HCT116 (cell line): Measurements from ENCODE around the gene LHPP.

ENCODE experiments used
- CEBPB ChIP-seq: IDR thresholded peaks from 2 replicates; pipeline ENCODE4 v1.6.1; 2012; ENCODE audit warnings: low read depth
- EZH2 ChIP-seq: fragments of 200-600 bp; sonication (generic); IDR thresholded peaks from 2 replicates; pipeline ENCODE4 v1.6.1; 2017; ENCODE audit warnings: antibody characterized with exemption, mixed run types
- FOSL1 ChIP-seq: IDR thresholded peaks from 2 replicates; pipeline ENCODE4 v1.6.1; 2012; ENCODE audit warnings: low read depth
- POLR2A ChIP-seq: IDR thresholded peaks from 2 replicates; pipeline ENCODE4 v1.7.0; 2011; ENCODE audit warnings: borderline replicate concordance; ENCODE audit not compliant: insufficient read depth, insufficient read length; ENCODE audit errors: extremely low read depth
- SP1 ChIP-seq: IDR thresholded peaks from 2 replicates; pipeline ENCODE4 v1.6.1; 2012; ENCODE audit warnings: low read depth
- ZNF274 ChIP-seq: fragments of 200-500 bp; sonication (Bioruptor generic); IDR thresholded peaks from 2 replicates; pipeline ENCODE4 v1.6.1; 2014; ENCODE audit warnings: mild to moderate bottlenecking, low read depth, low read length, inconsistent platforms
- TF ChIP-seq, protein P1 (sequence below), 3 experiments: fragments of 200-600 bp in 1 of 3; sonication (generic) in 1 of 3; IDR thresholded peaks in 2 of 3; conservative IDR thresholded peaks in 1 of 3; 2 replicates each; pipeline ENCODE4 v1.5.1; 2012 to 2017; ENCODE audit warnings: low read depth in 2 of 3, low read length in 2 of 3, antibody characterized with exemption in 1 of 3, borderline replicate concordance in 1 of 3, control low read depth in 1 of 3, mild to moderate bottlenecking in 1 of 3, mixed read lengths in 1 of 3, mixed run types in 1 of 3, moderate library complexity in 1 of 3; ENCODE audit not compliant: insufficient read depth in 1 of 3
- TF ChIP-seq, protein P2 (sequence below): IDR thresholded peaks from 2 replicates; pipeline ENCODE4 v1.6.1; 2012
- TF ChIP-seq, protein P3 (sequence below): IDR thresholded peaks from 2 replicates; pipeline ENCODE4 v1.6.1; 2012; ENCODE audit warnings: low read depth
- TF ChIP-seq, protein P4 (sequence below): IDR thresholded peaks from 2 replicates; pipeline ENCODE4 v1.6.1; 2012

DNA sequence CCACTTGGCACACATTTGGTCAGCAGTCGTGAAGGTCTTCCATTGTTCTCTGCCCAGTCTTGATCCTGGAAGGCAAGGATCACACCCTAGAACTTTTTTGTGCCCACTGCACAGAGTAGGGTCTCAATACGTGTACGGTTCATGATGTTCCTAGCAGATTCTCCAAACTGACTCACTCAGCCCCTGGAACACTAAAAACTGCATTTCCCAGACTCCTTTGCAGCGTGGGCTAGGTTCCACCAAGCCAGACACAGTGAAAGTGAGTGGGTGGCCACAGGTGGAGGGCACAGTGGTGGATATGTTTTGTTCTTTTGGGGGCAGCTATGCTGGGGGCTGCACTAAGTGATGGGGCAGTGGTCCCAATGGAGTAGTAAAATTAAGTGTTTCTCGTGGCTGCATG lies 1.5 kb upstream of the LHPP start:
- TF ChIP-seq, protein P1, sequence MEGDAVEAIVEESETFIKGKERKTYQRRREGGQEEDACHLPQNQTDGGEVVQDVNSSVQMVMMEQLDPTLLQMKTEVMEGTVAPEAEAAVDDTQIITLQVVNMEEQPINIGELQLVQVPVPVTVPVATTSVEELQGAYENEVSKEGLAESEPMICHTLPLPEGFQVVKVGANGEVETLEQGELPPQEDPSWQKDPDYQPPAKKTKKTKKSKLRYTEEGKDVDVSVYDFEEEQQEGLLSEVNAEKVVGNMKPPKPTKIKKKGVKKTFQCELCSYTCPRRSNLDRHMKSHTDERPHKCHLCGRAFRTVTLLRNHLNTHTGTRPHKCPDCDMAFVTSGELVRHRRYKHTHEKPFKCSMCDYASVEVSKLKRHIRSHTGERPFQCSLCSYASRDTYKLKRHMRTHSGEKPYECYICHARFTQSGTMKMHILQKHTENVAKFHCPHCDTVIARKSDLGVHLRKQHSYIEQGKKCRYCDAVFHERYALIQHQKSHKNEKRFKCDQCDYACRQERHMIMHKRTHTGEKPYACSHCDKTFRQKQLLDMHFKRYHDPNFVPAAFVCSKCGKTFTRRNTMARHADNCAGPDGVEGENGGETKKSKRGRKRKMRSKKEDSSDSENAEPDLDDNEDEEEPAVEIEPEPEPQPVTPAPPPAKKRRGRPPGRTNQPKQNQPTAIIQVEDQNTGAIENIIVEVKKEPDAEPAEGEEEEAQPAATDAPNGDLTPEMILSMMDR (IDR thresholded peaks at IDR 0.05 in 2 of 3, conservative IDR thresholded peaks at IDR 0.05 in 1 of 3; ENCODE audit: borderline replicate concordance in 1 of 3, insufficient read depth in 1 of 3, low read depth in 2 of 3, low read length in 2 of 3), result no peak
- TF ChIP-seq POLR2A (no peak), EZH2 (no peak), CEBPB (no peak), ZNF274 (no peak), SP1 (no peak), FOSL1 (no peak)
- TF ChIP-seq, protein P2, sequence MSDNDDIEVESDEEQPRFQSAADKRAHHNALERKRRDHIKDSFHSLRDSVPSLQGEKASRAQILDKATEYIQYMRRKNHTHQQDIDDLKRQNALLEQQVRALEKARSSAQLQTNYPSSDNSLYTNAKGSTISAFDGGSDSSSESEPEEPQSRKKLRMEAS, result no peak
- TF ChIP-seq, protein P3, sequence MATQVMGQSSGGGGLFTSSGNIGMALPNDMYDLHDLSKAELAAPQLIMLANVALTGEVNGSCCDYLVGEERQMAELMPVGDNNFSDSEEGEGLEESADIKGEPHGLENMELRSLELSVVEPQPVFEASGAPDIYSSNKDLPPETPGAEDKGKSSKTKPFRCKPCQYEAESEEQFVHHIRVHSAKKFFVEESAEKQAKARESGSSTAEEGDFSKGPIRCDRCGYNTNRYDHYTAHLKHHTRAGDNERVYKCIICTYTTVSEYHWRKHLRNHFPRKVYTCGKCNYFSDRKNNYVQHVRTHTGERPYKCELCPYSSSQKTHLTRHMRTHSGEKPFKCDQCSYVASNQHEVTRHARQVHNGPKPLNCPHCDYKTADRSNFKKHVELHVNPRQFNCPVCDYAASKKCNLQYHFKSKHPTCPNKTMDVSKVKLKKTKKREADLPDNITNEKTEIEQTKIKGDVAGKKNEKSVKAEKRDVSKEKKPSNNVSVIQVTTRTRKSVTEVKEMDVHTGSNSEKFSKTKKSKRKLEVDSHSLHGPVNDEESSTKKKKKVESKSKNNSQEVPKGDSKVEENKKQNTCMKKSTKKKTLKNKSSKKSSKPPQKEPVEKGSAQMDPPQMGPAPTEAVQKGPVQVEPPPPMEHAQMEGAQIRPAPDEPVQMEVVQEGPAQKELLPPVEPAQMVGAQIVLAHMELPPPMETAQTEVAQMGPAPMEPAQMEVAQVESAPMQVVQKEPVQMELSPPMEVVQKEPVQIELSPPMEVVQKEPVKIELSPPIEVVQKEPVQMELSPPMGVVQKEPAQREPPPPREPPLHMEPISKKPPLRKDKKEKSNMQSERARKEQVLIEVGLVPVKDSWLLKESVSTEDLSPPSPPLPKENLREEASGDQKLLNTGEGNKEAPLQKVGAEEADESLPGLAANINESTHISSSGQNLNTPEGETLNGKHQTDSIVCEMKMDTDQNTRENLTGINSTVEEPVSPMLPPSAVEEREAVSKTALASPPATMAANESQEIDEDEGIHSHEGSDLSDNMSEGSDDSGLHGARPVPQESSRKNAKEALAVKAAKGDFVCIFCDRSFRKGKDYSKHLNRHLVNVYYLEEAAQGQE, result no peak
- TF ChIP-seq, protein P4, sequence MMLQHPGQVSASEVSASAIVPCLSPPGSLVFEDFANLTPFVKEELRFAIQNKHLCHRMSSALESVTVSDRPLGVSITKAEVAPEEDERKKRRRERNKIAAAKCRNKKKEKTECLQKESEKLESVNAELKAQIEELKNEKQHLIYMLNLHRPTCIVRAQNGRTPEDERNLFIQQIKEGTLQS, result no peak
